GM21447 (cell line): ENCODE measurements around the gene TMEM178B.
"Not testable (repeated sequence)": the region's sequence is repeated elsewhere in the genome, so short reads cannot be mapped to it uniquely, and the experiment has no call there.

Experiments
- ATAC-seq: cut with Tn5 transposase; IDR thresholded peaks from one replicate; pipeline ENCODE4 v1.9.1; 2021; ENCODE audit not compliant: unreplicated experiment

TMEM178B gene

DNA sequence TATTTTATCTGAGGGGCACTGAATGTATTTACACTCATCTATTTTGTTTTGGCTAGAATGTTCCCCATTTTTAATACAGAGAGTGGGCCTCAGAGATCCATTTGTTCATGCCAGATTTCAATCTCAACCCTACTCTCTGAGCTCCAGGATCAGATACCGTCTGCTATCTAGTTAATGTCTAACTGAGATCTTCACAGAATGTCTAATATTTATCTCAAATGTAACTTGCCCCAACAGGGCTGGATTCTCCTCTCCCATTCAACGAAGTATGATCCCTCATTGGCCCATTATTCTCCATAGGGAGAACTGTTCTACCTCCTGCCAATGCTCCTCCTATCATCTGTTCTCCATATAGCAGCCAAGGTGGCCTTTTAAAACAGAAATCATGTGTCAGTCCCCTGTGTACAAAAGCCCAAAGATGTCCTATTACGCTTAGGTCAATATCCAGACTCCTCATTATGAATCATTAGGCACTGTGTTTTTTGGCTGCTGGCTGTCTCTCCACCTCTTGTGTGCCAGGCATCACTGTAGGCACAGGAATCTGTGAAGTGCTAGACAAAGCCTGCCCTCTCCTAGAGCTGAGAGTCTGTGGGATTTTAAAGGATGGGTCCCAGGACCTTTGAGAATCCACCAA, 308.0 kb downstream of the TMEM178B start:
- no peak for ATAC-seq

DNA sequence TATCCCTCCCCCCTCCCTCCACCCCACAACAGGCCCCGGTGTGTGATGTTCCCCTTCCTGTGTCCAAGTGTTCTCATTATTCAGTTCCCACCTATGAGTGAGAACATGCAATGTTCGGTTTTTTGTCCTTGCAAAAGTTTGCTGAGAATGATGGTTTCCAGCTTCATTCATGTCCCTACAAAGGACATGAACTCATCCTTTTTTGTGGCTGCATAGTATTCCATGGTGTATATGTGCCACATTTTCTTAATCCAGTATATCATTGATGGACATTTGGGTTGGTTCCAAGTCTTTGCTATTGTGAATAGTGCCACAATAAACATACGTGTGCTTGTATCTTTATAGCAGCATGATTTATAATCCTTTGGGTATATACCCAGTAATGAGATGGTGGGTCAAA, 309.5 kb downstream of the TMEM178B start:
- not testable (repeated sequence) for ATAC-seq

DNA sequence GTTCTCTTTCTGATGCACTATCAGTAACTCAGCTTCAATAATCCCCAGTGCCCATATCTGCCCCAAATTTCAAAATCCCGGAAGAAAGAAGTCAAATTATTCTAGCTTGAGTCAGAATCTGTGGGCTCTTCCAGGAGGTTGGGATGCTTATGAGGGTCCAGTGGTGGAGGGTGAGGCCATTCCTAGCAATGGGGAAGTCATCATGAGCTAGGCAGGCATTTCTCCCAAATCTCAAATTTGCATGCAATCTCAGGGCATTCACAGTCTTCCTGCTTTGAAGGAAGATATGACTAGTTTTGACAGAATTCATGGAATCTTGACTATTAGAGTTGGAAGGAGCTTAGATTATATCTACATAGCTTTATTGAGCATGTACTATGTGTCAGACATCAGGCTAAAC, 313.0 kb downstream of the TMEM178B start:
- no peak for ATAC-seq

DNA sequence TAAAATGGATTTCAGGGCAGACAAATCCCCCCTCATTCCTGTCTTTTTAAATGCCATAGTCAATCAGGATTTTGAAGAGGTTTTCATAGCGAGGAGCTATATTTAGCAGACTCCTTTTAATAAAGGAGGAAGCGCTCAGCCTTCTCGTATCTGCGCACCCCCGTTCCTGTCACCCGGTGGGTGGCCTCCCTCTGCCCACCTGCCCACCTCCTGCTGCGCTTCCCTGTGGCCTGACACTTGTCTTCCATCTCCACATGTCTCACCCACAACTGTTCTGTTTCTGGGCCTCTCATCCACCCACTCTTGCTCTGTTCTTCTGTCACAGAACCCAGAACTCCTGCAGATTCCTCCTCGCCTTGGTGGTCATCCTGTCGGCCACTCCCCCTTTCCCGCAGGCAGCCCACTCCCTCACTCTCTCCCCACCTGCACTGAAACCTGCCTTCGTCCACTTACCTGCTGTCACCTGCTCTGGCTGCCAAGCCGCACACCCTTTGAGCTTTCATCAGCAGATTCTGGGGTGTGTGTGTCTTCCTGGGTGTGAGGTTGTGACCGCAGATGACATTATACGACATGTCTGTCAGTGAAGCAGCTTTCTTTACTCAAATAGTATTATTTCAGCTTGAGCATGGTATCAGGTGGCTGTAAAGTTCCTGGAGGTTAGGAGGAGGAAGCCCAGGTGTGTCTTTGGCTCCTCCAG, 313.8 kb downstream of the TMEM178B start:
- no peak for ATAC-seq

DNA sequence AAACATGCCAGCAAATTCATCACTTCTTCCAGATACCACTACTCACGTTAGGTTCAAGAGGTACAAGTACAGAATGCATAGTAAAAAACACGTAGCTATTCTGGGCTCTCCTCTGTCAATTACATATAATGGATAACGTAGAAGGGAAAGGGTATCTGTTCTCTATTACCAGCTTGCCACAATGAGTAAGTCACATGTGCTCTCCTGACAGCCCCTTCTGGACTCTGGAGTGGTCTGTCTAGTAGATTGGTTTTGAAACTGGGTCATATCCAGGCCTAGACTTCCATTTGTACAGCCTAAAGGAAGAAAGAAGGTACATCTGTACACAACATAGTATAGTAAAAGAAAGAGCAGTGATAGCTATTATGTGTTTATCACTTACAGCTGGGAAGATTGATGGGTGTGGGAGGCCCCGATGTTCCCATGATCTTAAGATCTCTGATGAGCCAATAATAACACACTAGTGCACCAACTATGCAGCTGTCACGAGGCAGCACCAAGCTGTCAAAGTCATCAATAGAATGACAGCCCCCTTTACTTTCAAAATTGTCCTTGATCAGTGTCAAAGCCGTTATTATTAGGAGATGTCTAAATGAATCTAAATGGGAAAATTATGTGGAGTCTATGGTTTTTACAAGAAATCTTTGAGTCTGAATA, 315.4 kb downstream of the TMEM178B start:
- no peak for ATAC-seq

GRCh38 chr7:141390339-141390738, 316.5 kb downstream of the TMEM178B start:
- ATAC-seq = no peak

DNA sequence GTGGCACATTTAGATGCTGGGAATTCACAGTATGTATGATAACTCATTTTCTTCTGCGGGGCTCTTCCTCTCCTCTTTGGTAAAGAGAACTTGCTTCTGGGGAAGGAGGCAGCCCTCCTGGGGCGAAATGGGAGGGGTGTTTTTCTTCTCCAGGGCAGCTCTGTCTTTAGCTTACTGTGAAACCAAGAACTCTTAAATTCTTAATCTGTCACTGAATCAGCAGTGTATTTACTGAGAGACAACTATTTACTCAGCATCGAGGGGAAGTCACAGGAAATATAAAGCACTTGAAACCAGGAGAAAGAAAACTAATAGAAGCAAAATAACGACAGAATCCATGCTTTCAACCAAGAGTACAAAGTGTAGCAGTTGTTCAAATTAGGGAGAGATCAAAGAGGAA, 319.2 kb downstream of the TMEM178B start:
- no peak for ATAC-seq

- no peak for ATAC-seq
Measured at GRCh38 chr7:141397236-141398163, 323.6 kb downstream of the TMEM178B start.

DNA sequence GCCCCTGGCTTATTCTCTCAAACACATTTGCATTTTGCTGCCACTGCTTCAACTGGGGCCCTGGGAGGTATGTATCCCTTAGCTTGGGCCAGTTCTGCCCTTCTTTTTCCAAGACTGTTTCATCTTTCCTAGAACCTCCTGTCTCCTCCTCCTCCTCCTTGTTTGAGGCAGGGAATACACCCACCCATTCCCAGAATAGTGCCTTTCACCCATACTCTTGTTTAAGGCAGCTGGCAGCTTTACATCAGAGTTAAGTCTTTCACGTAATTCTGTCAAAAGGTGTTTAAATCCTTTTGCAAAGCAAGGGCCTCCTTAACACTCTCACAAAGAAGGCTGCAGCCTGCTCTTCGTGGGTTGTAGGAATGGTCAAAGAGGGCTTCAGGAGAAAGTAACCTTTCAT, 326.5 kb downstream of the TMEM178B start:
- no peak for ATAC-seq

GRCh38 chr7:141402277-141402996, 328.6 kb downstream of the TMEM178B start:
- ATAC-seq = no peak

- not testable (repeated sequence) for ATAC-seq
Measured at GRCh38 chr7:141403846-141404245, 330.0 kb downstream of the TMEM178B start.

GRCh38 chr7:141406347-141406746, 332.5 kb downstream of the TMEM178B start:
- no peak for ATAC-seq

DNA sequence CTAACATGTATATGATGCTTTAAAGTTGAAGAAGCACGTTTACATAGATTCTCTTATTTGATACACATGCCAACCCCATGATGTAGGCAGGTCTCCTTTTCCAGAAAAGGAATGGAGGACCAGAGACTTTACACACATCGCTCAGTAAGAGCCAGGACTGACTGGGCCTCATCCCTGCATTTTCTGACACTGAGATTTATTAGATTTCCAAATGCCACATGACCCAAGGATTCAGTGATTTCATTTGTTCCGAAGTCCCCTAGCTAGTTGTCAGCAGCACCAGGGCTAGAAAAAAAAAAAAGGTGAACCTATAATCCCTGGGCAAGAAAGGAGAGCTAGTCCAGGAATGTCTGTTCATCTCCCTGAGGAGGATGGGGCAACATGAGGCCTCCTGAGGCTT, 334.0 kb downstream of the TMEM178B start:
- no peak for ATAC-seq

- ATAC-seq = no peak
Measured at GRCh38 chr7:141408440-141408839, 334.6 kb downstream of the TMEM178B start.

- ATAC-seq = no peak
Measured at GRCh38 chr7:141409219-141409618, 335.4 kb downstream of the TMEM178B start.

- no peak for ATAC-seq
Measured at GRCh38 chr7:141409801-141410329, 336.0 kb downstream of the TMEM178B start.

- ATAC-seq = no peak
Measured at GRCh38 chr7:141410353-141411000, 336.6 kb downstream of the TMEM178B start.

GRCh38 chr7:141411133-141411532, 337.3 kb downstream of the TMEM178B start:
- no peak for ATAC-seq

- no peak for ATAC-seq
Measured at GRCh38 chr7:141415999-141416398, 342.1 kb downstream of the TMEM178B start.
